HUES64 (cell line): Measurements from ENCODE around the gene IAPP. TPM values are rescaled to one million over a fixed set of nuclear protein-coding genes. Genes with fewer than 3 reads are reported as not detected.
A peak's percentile ranks its signal among the peaks of the same experiment; 100 is the strongest.

Source experiments
- H3K27ac ChIP-seq: 2 replicates; pipeline ENCODE4 v1.7.0; 2013; ENCODE audit warnings: low read depth, low read length, inconsistent platforms
- H3K27me3 ChIP-seq: 2 replicates; pipeline ENCODE4 v1.6.1; 2013; ENCODE audit warnings: mild to moderate bottlenecking, low read length; ENCODE audit not compliant: insufficient read depth
- H3K36me3 ChIP-seq: 2 replicates; pipeline ENCODE4 v1.6.1; 2013; ENCODE audit warnings: mild to moderate bottlenecking, low read length; ENCODE audit not compliant: insufficient read depth
- H3K4me1 ChIP-seq: 2 replicates; pipeline ENCODE4 v1.6.1; 2013; ENCODE audit warnings: mild to moderate bottlenecking, low read length, moderate library complexity; ENCODE audit not compliant: insufficient read depth
- H3K4me3 ChIP-seq: 2 replicates; pipeline ENCODE4 v1.5.1; 2013; ENCODE audit warnings: mild to moderate bottlenecking, low read length, moderate library complexity
- H3K9ac ChIP-seq: 2 replicates; pipeline ENCODE4 v1.6.1; 2013; ENCODE audit warnings: mild to moderate bottlenecking, low read depth, low read length
- H3K9me3 ChIP-seq: 2 replicates; pipeline ENCODE4 v1.6.1; 2013; ENCODE audit warnings: low read depth, low read length; ENCODE audit not compliant: insufficient read depth
- WGBS: fragments of 150-250, 120-280 bp; methylation state at CpG from one replicate; pipeline ENCODE4 v1.1.7; 2013; ENCODE audit warnings: missing lambda C conversion rate; 5-methylcytosine and 5-hydroxymethylcytosine counted together
- polyA plus RNA-seq, 2 experiments: library from polyadenylated mRNA; stranded (reverse); fragments of 50-300 nt; gene quantifications; one replicate each; pipeline ENCODE4 v1.2.3, GENCODE V29; 2013

The IAPP gene
- polyA plus RNA-seq (2013, experiment 1 of 2): not detected
- polyA plus RNA-seq (2013, experiment 2 of 2): not detected

DNA sequence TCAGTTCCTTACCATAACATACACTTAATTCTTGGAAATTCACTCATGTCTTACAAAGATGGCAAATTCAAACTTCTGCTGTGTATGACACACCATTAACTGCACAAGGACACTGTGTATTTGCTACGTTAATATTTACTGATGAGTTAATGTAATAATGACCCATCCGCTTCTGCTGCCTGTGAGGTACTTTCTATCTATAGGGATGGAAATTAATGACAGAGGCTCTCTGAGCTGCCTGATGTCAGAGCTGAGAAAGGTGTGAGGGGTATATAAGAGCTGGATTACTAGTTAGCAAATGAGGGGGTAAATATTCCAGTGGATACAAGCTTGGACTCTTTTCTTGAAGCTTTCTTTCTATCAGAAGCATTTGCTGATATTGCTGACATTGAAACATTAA is at the start of gene IAPP:
Gene IAPP (plus strand): TSS at position 301 of the 400 bp plus-strand sequence. CDS start 450 bp downstream, outside the sequence.
- Histone ChIP-seq H3K36me3 (no peaks in the 10 kb centered on the region; the same call in 1 of the 2 replicates), H3K9me3 (no peaks in the 10 kb centered on the region), H3K27me3 (no peaks in the 10 kb centered on the region), H3K9ac (no peak within 1 kb of the TSS), H3K27ac (no peak within 1 kb of the TSS), H3K4me1 (peaks cover 4% of the 10 kb centered on the region; the same call in 1 of the 2 replicates), H3K4me3 (no peak within 1 kb of the TSS)
- 96% methylated on average over 2 of the region's 2 CpGs for WGBS

DNA sequence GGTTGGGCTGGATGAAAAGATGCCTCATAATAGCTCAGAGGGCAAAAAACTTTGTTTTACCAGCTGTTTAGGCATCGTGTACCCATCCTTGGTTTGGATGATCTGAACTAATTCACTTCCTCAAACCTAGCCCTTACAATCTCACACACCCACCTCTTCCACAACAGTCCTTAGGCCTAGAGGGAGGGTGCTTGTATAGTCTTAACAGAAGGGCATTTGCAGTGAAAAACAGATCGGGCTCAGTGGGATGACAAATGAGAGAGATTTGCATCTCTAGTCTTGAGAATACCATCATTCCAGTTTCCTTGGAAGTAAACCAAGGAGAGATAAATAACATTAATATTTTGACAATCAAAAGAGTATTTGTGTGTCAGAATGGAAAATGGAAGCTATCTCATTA is 49.0 kb upstream of the IAPP start:
- peak overlapping the region; percentile 87; the same call in 1 of the 2 replicates for H3K27ac ChIP-seq

DNA sequence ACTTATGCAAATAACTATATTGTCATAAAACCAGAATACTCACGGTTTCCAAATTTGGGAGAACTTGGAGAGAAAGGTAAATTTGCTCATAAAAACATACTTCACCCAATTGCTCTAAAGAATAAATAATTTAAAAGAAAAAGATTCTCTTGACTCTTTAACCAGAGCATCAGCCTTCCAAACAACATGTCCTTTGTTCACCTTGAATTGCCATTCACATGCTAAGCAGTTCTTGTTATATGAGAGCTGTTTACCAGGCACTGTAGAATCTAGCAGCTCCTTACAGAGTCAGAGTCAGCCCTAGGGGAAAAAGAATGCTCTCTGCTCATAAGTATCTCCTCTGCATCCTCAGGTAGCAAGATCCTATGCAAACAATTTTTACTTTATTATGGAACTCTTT is 48.2 kb upstream of the IAPP start:
- H3K27me3 ChIP-seq: no peaks in the 10 kb centered on the region
- peaks cover 22% of the 10 kb centered on the region for H3K4me1 ChIP-seq
- peaks cover 47% of the 10 kb centered on the region for H3K9me3 ChIP-seq
- peak overlapping the region; percentile 87 for H3K27ac ChIP-seq
- H3K9ac ChIP-seq: peak overlapping the region; percentile 2; the same call in 1 of the 2 replicates
- 33% methylated on average over 1 of the region's 1 CpG for WGBS
- peaks cover 6% of the 10 kb centered on the region for H3K36me3 ChIP-seq
- H3K4me3 ChIP-seq: peak overlapping the region; percentile 7; the same call in 1 of the 2 replicates

More for the DNA sequence above, 49.0 kb upstream of the IAPP start:
- peaks cover 6% of the 10 kb centered on the region for H3K36me3 ChIP-seq
- peaks cover 22% of the 10 kb centered on the region for H3K4me1 ChIP-seq
- WGBS: 64% methylated on average over 2 of the region's 2 CpGs
- no peak overlapping the region for H3K4me3 ChIP-seq
- H3K27me3 ChIP-seq: no peaks in the 10 kb centered on the region
- H3K9ac ChIP-seq: no peak overlapping the region
- H3K9me3 ChIP-seq: peaks cover 39% of the 10 kb centered on the region

DNA sequence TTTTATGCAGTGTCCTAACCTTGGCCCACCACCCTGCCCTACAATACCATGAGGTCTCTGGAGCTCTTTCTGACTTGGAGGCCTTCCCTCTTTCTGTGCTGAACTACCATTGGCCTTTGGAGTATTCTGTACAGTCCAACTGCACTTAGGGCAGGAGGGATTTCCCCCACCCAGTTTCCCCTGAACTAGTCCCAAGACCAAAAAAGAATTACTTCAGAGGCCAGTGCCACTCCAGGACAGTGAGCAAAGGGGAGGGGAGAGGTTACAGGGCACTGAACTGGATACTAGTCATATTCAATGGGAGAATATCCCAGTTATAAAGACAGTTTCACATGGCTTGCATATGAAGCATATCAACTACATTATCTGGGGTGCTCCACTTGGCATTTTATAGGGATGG is 44.1 kb upstream of the IAPP start:
- no peak overlapping the region for H3K4me3 ChIP-seq
- H3K27me3 ChIP-seq: no peaks in the 10 kb centered on the region
- peaks cover 23% of the 10 kb centered on the region for H3K36me3 ChIP-seq
- peaks cover 18% of the 10 kb centered on the region for H3K4me1 ChIP-seq
- no peak overlapping the region for H3K27ac ChIP-seq
- peaks cover 79% of the 10 kb centered on the region for H3K9me3 ChIP-seq
- H3K9ac ChIP-seq: no peak overlapping the region

DNA sequence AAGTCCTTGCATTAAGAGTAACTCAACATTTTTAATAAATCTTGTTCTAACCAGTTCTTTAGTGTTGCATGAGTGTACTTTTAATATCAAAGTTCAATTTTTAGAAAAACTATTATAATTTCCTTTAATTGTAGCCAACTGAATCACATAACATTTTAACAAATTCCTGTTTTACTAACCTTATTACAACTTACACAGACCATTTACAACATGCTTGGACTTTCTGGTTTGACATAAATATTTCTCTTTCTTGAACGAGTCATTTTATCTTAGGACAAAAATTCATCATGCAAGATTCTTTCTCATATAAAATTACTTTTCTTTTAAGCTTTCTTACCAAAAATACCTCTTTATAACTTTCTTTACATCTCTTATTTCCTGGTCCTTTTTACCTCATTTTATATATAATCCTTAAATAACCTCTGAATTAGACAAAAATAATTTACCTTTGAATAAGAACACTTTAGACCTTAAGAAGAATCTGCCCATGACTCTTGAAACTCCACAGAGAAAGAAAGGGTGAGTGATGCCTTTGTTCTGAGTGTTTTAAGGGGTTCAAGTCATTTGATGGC is 41.9 kb upstream of the IAPP start:
- WGBS: 83% methylated on average over 1 of the region's 1 CpG
- Histone ChIP-seq H3K27me3 (no peaks in the 10 kb centered on the region), H3K36me3 (peaks cover 27% of the 10 kb centered on the region), H3K4me1 (no peaks in the 10 kb centered on the region), H3K9me3 (peaks cover 83% of the 10 kb centered on the region), H3K4me3 (no peak overlapping the region), H3K9ac (no peak overlapping the region), H3K27ac (no peak overlapping the region)

DNA sequence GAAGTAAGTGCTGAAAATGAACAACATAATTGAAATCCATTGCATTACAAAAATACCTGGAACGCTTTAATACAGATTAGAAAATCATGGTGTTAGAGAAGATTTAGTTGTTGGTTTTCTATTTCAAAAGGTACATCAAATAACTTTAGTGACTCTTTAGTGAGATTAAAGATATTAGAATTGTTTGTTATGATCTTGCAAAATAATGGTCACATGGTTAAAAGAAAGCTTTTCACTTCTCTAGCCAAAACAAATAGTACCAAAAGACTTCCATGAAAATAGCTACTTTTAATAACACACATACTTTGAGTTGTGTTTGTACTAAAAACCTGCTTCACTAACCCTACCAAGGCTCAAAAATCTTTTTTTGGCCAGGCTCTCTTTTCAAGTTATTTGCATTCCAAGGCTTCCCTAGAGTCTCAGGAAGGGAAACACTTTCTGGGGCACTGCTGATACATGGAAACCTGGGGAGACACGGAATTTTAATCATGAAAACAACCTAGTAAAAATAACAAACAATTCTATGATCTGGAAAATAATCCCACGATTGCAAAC is 37.9 kb upstream of the IAPP start, which contains the start of gene SLCO1A2:
Gene SLCO1A2 (minus strand): TSS at position 147 of the 555 bp plus-strand sequence. CDS start 270 bp downstream, outside the sequence.
- H3K9me3 ChIP-seq: peaks cover 42% of the 10 kb centered on the region
- peaks cover 9% of the 10 kb centered on the region; the same call in 1 of the 2 replicates for H3K4me1 ChIP-seq
- no peak within 1 kb of the TSS for H3K4me3 ChIP-seq
- no peaks in the 10 kb centered on the region for H3K27me3 ChIP-seq
- 88% methylated on average over 2 of the region's 3 CpGs for WGBS
- H3K9ac ChIP-seq: no peak within 1 kb of the TSS
- no peak within 1 kb of the TSS for H3K27ac ChIP-seq
- H3K36me3 ChIP-seq: peaks cover 19% of the 10 kb centered on the region

DNA sequence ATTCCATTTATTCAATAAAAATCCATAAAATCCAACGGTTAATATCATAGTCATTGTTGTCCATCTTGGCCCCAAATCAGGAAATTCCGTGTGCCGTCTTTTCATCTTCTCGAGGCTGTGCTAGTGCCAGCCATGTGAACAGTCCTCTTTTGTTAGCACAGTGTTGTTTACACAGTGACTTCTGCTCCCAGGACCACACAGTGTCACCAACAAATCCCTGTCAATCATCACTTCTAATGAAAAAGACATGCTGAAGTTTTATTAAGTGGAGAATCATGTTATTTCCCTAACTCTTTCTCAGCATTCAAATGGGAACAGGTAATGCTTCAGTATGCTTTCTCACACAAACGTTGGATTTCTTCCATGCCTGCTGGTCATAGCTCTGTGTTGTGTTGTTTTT is 36.0 kb upstream of the IAPP start:
- Histone ChIP-seq H3K9me3 (peaks cover 25% of the 10 kb centered on the region), H3K27ac (no peak overlapping the region), H3K4me1 (peaks cover 9% of the 10 kb centered on the region; the same call in 1 of the 2 replicates), H3K9ac (no peak overlapping the region), H3K36me3 (0 out of 2 replicates have a peak, but pooled peaks cover 12% of the 10 kb centered on the region), H3K4me3 (no peak overlapping the region), H3K27me3 (no peaks in the 10 kb centered on the region)
- 92% methylated on average over 5 of the region's 5 CpGs for WGBS

DNA sequence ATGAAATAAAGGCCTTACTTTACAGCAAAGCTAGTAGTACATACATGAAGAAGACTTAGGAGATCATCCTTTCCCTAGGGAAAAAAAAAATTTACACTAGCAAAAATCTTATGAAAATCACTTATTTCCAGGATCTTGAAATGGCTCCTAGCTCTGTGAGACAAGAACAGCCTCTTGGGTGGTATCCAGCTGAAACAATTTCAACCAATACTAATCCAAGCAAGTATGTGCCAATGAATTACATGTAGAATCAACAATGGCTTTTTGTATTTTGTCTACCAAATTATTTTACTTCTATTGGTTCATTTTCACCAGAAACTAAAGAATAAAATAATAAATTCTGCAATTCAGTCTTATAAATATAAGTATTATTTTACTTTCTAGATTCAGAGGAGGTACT is 35.2 kb upstream of the IAPP start:
- Histone ChIP-seq H3K4me3 (no peak overlapping the region), H3K27me3 (no peaks in the 10 kb centered on the region), H3K9ac (no peak overlapping the region), H3K36me3 (0 out of 2 replicates have a peak, but pooled peaks cover 11% of the 10 kb centered on the region), H3K9me3 (peaks cover 17% of the 10 kb centered on the region), H3K4me1 (peaks cover 9% of the 10 kb centered on the region; the same call in 1 of the 2 replicates), H3K27ac (no peak overlapping the region)

DNA sequence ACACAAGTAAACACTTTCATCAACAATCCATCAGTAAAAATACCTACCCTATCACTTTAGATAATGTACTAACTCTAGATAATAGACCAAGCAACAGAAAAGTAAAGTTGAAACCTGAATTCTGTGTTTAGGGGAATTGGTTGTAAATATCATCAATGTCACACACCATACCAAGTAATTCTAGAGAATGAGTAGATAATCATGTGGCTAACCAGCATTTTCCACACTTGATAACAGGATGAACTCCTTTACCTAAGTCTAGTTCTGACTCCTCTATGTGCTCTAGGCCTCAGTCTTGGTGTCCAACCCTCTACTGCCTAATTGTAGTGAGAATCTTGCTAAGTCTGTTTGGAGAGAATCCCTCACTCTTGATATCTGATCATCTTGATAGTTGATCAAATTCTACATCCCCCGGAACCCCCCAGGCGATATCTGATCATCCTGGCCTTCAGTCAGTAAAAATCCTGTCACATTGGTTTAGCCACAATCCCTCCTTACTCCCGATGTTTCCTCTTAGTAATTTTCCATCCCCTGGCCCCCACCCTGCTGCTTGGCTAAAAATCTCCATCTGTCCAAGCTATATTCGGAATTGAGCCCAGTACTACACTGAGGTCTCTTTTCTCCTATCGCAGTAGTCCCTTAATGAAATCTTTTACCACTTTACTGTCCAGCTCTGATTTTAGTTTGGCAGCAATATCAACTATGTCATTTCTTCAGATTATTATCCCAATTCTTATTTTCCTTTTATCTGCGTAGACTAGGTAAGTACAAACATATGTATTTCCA is 34.5 kb upstream of the IAPP start:
- H3K27ac ChIP-seq: no peak overlapping the region
- no peak overlapping the region for H3K9ac ChIP-seq
- no peak overlapping the region for H3K4me3 ChIP-seq
- H3K36me3 ChIP-seq: 0 out of 2 replicates have a peak, but pooled peaks cover 4% of the 10 kb centered on the region
- H3K9me3 ChIP-seq: peaks cover 10% of the 10 kb centered on the region
- WGBS: 96% methylated on average over 6 of the region's 6 CpGs
- no peaks in the 10 kb centered on the region for H3K27me3 ChIP-seq
- H3K4me1 ChIP-seq: peaks cover 9% of the 10 kb centered on the region; the same call in 1 of the 2 replicates

DNA sequence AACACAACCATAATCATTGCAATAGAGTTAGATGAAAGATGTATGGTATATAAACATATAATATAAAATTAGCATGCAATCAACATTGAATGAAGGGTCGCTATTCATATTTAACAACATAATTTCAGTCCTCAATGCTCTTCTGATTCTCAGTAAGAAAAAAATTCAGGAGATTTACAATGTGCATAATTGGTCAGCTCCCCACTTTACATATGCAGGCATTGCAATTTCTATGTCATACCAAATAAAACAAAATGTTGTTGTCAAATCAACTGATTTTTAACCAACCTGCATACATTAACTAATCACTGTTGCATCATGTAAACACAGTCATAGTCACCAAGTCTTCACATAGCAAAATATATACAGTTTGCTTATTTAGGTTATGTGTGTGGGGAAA is 32.8 kb upstream of the IAPP start:
- peaks cover 11% of the 10 kb centered on the region; the same call in 1 of the 2 replicates for H3K4me1 ChIP-seq
- 100% methylated on average over 1 of the region's 1 CpG for WGBS
- H3K9ac ChIP-seq: no peak overlapping the region
- H3K27me3 ChIP-seq: no peaks in the 10 kb centered on the region
- no peak overlapping the region for H3K4me3 ChIP-seq
- H3K9me3 ChIP-seq: no peaks in the 10 kb centered on the region
- H3K27ac ChIP-seq: no peak overlapping the region
- H3K36me3 ChIP-seq: no peaks in the 10 kb centered on the region

DNA sequence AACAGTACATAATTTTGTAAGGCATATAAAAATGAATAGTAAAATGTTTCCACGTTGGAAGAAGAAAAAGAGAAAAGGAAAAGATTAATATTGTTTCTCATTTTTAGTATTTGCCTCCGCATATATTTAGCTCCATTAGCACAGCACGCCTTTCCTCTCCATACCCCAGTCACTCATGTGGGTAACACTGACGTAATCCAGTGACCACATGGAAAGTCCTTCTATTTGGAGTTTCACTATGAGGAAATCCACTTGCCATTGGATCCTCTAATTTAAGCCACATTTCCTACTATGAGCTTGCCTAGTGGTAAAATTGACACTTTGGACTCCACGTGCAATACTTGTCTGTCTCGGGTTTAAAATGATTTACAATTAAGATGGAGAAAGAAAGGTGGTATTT is 32.3 kb upstream of the IAPP start:
- Histone ChIP-seq H3K27ac (no peak overlapping the region), H3K27me3 (no peaks in the 10 kb centered on the region), H3K4me1 (peaks cover 13% of the 10 kb centered on the region; the same call in 1 of the 2 replicates), H3K4me3 (no peak overlapping the region), H3K9me3 (no peaks in the 10 kb centered on the region), H3K36me3 (no peaks in the 10 kb centered on the region), H3K9ac (no peak overlapping the region)
- 89% methylated on average over 6 of the region's 6 CpGs for WGBS
